ENCODE data around the gene DNAJC19.

Gene DNAJC19

GRCh38 chr3:180959691-180960090, 29.8 kb downstream of the DNAJC19 start:
- no peak for DNase-seq

- no peak for DNase-seq
Measured at GRCh38 chr3:180947761-180948390, 41.7 kb downstream of the DNAJC19 start.

DNA sequence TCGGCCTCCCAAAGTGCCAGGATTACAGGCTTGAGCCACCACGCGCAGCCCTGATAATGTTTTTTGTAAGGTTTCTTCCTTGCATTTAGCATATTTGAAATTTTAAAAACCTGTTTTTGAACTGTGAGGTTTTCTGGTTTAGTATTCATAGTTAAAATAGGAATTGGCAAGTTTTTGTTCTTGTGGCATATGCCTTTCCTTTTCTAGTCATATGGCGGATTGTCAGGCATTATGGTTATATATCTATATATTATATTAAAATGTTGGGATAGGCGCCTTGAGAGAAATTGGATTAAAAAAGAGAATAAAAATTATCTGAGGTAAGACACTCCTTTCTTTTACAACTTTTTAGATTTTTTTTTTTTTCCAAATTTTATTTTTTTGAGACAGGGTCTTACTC, 48.7 kb downstream of the DNAJC19 start:
- DNase-seq = no peak

GRCh38 chr3:180934638-180935037, 54.9 kb downstream of the DNAJC19 start:
- DNase-seq = no peak
